HUDEP-2 (cell line): ENCODE data around the gene ECM2.

Experiments
- DNase-seq, 76 experiments: peaks; one replicate each; lab custom pipeline; 2025; ENCODE audit not compliant: unreplicated experiment in 76 of 76; lab: John Stamatoyannopoulos, UW

ECM2 gene

DNA sequence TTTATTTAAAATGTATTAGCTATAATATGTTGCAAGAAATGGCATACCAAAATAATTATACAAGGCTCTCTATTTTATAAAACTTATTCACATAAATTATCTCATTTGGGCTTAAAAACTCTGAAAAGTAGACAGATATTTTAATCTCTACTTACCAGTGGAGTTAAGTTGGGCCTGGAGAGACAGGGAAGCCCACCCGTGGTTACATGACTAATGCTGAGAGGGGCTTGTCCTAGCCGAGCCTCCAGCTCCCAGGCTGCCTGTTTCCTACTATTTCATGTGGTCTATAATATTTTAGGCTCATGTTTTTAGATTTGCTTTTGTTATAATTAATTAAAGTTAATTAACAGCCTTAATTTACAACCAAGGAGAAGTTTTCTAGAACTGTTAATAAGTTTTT lies 32.6 kb downstream of the ECM2 start:
- no peak for DNase-seq

DNA sequence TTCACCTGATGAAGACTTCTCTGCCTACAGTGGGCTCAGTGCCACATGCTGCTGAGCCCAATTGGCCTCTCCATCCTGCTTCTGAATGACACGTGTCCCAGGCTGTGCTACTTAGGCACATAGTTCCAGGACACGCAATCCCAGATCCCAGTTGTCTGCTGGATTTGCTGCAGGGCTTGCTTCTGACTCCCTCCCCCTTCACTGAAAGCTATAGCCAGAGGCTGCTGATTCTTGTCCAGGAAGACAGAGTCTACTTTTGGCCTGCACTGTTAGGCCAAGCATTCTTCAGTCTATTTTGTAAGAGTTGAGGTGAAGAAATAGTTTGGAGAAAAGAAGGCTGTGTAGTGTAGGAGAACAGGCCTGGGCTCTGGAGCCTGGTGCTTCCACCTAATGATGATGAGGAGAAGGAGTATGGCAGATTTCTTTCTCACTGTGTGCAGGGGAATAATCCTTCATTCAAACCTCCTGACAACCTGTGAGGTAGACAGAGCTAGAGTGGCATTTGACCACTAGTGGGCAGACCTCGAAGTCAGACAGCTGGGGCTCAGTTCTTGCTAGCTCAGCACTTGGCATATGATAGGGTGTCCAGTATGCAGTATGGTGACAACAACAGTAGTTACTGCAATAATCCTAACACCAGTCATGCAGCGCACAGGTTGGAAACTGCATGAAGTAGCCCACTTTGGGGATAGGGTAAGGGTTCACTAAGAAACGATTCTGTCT lies 34.0 kb downstream of the ECM2 start:
- DNase-seq = peak in 33 of 76 experiments; percentile 2 to 60 (median 18)

DNA sequence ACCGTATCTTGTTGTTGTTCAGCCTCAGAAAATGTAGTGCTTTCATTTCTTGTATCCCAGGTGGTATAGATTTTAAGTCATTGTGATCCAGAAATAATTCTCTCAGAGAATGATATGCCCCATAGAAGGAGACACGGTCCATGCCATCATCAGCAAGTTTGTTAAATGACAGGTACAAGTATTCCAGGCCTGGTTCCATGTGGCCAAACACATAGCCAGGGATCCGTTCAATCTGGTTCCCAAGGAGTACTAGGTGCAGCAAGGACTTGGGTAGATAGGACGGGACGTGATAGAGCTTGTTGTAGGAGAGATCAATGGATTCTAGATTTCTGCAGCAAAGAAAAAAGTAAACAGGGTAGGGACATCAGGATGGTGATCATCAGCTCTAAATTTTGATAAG lies 35.1 kb downstream of the ECM2 start:
- DNase-seq = no peak

DNA sequence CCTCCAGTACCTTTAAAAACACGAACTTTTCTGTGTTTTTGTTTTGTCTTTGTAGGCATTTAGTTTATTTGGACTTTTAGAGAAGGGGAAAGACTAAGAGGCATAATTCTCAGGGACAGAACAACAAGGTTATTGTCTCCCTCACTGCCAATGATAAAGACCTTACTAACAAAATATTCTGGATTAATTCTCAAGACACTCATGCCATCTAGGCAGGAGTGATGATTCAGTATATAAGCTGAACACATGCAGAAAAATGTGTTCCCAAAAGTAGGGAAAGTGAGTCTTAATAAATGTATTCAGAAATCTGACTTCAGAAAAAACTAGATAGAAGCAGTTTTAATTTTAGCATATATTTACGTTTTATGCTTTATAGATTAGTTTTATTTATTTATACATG lies 36.1 kb downstream of the ECM2 start:
- DNase-seq = no peak

DNA sequence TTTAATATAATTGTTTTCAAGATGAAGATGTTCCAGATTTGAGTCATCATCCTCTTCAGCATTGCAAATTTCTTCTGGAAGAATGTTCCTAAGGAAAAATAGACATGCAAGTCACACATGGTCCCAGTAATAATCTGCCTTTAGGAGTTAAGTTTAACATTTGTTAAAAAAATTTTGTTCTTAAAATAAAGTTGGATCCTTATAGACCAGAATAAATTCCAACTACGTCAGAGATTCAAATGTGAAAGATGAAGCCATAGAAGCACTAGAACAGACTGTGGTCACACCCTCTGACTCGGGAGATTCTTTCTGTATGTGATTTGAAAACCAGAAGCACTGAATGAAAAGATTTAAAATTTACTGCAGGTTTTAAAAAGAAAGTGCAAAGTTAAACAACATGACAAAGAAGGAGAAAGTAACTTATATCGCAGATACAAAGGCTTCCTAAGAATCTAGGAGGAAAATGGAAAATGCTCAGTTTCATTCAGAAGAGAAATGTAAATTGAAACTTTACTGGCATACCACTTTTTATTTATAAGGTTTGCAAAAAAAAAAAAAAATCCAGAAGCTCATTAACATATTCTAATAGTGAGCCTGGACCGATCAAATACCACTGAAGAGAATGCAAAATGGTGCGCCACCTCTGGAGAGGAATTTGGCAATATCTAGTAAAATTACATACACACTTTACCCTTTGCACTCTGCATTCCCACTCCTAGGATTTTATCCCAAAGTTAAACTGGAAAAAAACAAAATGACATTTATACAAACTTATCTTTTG lies 39.2 kb downstream of the ECM2 start:
- DNase-seq = no peak

DNA sequence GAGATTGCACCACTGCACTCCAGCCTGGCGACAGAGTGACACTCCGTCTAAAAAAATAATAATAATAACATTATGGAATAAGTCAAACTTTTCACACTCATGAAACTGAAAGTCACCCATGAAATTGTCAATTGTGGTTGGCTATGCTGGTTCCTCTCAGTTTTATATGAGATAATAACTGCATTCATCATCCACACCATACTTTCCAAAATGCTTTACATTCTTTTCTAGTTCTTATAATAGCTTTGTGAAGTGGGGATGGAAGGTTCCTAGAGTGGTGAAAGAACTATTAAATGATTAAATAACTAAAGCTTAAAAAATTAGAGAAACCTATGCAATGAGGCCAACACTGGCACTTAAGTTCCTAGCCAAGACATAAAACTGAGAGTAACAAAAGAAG lies 40.9 kb downstream of the ECM2 start:
- DNase-seq = no peak

DNA sequence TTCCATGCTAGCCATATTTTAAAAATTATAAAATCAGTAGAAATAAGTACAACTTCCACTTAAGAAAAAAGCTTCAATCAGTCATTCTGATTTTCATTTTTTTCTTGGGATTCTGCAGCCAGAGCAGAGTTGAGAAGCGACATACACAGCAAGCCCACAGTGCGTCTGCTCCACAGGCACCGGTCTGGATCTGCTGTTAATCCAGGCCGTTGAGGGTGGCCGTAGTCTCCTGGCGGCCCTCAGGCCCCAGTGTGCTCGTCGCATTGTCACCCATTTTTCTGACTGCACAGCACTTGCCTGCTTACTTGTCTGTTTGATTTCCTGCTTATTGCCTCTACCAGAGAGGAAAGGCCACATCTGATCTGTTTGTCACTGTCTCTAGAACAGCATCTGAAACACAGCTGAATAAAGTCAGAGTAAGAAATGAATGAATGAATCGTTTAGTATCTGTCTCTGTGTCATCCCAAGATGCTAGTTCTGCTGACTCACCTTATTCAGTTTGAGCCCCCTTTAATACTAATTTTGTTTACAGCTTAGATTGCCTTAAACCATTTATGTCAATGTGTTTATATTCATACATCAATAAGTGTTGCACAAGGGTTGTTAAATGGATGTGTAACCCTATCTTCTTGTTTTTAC lies 41.9 kb downstream of the ECM2 start:
- DNase-seq = no peak

DNA sequence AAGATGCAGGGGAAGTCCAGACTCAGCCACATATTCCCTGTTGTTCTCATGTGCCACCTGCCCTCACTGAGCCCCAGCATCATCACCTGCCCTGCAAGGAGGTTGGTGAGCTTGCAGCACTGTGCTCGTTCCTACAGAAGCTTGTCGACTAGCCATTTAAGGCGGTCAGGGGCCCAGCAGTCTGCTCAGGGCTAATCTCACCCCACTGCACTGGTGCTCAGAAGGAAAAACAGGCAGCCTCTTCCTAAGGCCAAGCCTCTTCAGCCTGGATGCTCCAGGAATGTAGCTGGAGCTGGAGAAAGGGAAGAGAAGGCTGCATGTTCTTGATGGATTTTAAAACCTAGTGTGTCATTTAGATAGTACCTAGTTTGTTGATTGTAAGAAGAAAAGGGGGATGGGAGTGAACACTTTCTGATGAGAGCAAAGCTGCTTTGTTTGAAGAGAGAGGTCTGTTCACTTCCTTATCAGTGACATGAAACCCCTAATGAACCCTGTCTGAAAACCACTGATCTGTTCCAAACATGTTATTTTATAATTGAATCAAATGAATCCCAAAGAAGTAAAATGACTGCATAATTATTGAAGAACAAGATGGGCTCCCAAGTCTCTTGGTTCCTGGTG lies 42.9 kb downstream of the ECM2 start:
- DNase-seq = no peak

DNA sequence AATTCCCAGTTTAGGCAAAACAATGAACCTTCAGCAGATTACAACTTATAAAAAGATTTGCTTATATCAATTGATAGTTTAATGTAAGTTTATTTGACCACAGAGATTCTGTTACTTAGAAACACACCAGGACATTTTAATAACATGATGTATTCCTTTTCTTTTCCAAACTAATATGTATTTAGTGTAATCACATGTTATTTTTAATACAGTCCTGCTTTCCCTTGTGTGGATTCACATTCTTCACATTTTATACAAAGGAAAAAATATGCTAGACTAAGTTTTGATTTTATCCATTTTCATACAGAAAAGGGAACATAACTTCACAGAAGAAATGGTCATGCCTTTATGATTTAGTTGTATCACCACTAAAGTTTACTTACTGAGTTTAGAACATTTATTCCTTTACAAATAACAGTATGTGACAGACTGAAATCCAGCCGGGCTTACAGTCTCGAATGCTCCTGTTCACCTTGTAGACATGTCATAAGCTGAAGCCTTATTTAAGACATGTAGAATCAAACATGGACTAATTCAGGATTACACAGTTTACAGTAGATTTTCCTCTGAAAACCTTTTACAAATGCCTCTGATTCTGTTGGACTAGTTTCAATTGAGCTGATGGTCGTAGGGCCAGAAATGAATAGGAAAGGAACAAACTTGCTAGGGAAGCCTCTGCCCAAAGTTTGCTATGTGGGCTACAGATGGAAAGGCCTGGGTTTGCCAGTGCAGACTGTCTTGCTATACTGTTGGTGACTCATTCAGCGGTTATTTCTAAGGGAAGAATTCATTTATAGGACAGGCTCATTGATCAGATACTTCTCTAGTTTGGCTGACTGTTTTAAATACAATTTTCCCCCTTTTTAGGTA lies 46.9 kb downstream of the ECM2 start:
- DNase-seq = no peak

DNA sequence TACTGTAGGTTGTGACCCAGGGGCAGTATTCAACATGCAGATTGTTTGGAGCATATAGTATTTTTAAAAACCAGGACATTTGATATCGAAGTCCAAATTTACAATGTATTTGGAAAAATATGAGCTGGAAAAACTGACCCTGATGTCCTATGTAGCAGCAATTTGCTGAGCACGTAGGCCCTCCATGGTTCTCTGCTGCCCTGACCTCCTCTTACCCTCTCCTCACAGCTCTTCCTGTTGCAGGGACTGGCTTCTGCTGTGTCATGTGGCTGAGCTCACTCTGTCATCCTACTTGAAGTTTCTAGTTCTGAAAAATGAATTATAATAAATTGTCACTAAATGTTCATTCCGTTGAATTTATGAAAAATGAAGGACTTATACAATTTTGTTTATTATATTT lies 49.4 kb downstream of the ECM2 start:
- no peak for DNase-seq

DNA sequence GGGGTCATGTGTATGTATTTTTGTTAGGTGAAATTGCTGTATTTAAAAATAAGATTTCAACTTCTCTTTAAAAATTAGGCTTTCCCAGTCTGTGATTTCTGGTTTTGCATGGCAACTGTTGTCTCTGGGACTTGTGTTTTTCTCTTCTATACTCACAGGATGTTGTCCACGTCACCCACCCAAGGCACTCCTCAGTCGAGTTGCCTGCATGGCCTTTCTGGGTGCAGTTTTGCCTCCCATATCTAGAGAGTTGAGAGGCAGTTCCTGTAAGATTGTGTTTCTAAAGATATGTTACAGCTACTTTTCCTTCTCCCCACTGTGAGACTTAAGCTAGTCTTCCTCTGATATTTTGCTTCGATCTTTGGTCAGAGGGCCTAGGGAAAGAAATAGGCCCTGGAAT lies 51.2 kb downstream of the ECM2 start:
- no peak for DNase-seq

DNA sequence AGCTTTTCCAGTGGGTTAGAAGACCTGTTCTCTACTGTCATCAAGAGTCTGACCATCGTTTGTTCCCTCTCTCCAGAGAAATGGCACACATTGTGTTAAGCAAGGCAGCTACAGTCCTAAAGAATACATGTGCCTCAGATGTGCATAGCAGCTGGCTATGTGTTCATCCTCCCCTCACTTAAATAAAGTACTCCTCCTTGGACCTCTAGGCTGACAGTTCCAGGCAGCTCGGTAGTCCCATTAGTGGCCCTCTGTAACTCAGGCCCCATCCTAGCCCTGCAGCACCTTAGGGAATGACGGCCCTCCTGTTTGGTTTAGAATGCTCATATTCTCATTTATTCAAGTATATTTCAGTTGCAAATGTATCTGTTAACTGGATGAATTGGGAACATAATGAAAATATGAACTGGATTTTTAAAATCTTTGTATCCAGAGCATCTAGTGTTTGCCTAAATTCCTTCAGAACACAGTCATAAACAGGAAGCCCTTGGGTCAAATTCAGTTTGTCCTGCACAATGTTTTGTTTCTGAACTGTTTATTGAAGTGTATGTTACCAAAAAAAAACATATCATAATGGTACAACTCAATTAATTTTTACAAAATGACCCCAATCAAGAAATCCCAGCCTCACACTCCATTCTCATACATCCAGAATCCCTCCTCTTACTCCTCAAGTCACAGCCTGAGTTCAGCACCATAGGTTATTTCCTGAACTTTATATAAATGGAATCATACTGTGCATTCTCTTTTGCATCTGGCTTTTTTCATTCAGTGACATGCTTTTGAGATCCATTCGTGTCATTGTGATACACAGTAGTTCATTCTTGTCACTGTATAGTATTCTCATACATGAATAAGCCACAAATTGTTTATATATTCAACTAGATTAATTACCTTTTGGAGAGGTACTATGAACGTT lies 51.9 kb downstream of the ECM2 start:
- DNase-seq = no peak

DNA sequence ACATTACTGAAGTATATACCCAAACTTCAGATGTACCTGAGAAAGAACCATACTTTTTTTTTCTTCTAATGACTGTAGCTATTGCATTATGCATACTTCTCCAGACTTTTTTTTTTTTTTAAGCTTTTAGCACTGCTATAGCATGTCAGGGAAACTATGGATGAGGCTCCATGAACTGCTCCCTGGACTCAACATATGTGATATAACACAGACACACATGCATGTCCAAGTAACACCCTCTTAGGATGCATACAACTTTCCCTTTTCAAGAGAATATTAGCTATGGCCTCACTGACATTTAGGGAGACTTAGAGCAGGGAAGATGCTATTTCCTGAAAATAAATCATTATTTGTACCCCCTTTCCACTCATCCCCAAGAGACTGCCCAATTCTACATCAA lies 53.0 kb downstream of the ECM2 start:
- no peak for DNase-seq

DNA sequence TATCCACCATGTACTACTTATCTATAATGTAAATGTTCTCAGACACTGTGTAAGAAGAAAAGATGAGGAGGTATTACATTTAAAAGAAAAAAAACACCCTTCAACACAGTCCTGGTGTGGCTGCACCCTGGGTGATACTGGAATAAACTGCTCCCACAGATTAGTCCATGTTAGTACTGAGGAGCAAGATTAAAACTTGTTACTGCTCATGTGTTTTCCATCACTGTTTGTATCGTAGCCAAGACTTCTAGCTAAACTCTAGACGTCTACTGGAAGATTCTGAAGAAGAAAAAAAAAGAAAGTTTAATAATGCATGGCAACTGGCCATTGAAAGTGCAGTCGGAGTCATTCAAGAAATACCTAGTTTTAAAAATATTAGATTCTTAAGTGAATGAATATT lies 53.5 kb downstream of the ECM2 start, which contains the start of gene ASPN:
Gene ASPN, minus strand, starts transcription at position 178 of the 400 bp plus-strand sequence.
- DNase-seq = no peak

DNA sequence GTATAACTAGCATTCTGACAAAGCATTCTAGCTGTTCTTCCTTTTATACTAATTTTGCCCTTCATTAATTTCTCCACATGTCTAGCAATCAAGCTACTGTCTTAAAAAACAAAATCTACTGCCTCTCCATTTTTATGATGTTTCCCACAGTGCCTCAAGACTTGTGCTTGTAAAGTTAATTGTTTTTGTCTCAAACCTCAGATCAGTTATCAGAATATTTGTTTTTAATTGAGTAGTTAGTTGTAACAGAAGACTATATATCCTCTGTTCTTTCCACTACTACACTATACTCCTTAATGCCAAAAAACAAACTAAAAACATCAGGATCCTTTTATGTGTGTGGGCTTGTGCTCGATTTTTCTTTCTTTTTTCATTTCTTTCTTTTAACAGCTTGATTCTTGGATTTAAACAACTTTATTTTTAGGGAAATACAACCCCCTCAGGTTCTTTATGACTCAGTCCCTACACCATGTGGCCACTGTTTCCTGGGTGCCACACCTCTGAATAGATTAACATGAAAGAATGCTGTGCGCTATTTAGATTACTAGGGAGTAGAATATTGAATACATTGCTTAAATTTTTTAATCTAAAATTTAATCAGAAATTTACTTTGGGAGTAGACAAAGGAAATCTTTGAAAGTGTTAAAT lies 54.7 kb downstream of the ECM2 start:
- peak in 17 of 76 experiments; percentile 1 to 45 (median 17) for DNase-seq

DNA sequence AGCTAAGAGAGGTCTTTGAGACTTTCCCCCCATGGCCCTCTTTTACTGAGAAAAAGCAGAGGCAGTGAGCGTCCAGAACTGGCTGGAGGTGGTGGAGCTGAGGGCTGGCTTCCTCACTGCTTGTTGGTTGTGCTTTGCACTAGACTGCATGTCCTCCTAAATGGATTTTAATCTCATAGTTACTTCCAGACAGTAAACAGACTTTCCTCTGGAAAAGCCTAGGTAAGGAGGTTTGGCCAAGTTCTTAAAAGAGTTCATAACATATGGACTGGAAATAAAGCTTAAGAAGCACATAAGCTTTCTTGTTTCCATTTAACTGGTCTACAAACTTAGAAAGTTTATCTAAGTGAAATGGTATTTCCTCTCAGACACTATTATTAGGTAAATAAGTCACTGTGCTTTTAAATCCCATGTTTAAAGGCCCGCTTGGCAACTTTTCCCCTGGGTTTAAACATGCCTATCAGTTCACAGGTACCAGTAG lies 55.5 kb downstream of the ECM2 start:
- no peak for DNase-seq

DNA sequence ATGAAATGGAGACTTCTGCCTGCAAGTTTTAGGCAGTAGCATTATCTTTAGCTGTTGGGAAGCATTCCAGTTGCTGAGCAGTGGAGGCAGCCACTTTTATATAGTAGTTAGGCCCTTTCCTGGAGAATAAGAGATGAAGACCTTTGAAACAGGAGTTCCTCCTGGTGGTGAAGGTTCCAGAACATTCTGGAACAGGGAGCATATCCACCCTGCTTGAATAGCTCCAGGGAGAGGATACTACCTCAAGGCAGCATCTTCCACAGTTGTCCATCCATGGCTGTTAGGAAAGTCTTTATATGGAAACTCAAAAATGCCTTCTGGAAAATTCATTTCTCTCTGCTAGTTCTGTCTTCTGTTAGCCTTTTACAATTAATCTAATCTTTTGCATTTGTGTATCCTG lies 56.4 kb downstream of the ECM2 start:
- DNase-seq = no peak

DNA sequence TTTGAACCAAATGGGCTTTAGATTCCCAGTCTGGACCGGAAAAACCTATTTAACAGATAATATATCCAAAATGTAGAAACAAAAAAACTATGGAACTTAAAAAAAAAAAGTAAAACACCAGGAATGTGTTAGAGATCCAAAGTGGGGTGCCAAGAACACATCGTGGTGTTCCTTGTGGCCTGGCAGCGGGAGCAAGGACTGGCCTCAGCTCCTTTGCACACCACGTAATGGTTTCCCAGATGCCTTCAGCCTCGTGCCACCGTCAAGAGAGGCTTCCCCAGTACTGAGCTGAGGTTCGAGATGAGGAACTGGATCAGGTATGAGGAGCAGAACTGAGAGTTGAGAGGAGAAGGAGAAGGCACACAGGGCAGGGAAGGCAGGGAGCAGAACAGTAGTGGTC lies 57.0 kb downstream of the ECM2 start:
- no peak for DNase-seq

DNA sequence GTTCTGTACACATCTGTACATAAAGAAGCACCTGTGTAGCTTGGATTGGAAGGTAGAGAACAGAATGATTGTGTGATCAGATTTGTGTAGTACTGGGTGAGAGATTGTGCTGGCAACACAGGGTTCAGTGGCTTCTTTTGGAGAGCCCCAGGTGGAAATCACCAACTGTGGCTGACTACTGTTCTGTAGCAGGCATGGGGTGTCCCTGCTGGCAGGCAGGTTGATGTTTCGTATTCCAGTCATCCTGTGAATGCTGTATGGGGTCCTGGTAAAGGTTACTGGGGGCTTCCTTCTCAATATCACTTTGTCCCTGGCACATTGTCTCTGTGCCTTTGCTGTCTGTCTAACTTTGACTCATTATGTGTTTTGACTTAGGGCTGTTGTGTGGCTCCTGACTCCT lies 58.8 kb downstream of the ECM2 start:
- DNase-seq = no peak
